OCI-LY1 (cell line): ENCODE data around the gene SERTAD3.

Experiments used
- EZH2 ChIP-seq: fragments of 200-600 bp; sonication (generic), shearing (Covaris generic); IDR thresholded peaks from 2 replicates; pipeline ENCODE4 v1.8.0; 2017; ENCODE audit warnings: borderline replicate concordance, mixed run types, mild to moderate bottlenecking, antibody characterized with exemption, low read length, moderate library complexity, mixed read lengths
- TF ChIP-seq, protein P1 (sequence below): fragments of 200-600 bp; sonication (generic), shearing (Covaris generic); IDR thresholded peaks from 2 replicates; pipeline ENCODE4 v1.5.1; 2017; ENCODE audit warnings: mild to moderate bottlenecking, antibody characterized with exemption, low read length, moderate library complexity, mixed read lengths

GRCh38 chr19:40420766-40421765, 23.1 kb downstream of the SERTAD3 start:
- TF ChIP-seq, protein P1, sequence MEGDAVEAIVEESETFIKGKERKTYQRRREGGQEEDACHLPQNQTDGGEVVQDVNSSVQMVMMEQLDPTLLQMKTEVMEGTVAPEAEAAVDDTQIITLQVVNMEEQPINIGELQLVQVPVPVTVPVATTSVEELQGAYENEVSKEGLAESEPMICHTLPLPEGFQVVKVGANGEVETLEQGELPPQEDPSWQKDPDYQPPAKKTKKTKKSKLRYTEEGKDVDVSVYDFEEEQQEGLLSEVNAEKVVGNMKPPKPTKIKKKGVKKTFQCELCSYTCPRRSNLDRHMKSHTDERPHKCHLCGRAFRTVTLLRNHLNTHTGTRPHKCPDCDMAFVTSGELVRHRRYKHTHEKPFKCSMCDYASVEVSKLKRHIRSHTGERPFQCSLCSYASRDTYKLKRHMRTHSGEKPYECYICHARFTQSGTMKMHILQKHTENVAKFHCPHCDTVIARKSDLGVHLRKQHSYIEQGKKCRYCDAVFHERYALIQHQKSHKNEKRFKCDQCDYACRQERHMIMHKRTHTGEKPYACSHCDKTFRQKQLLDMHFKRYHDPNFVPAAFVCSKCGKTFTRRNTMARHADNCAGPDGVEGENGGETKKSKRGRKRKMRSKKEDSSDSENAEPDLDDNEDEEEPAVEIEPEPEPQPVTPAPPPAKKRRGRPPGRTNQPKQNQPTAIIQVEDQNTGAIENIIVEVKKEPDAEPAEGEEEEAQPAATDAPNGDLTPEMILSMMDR = peak; percentile 95
- TF ChIP-seq EZH2 = no peak
